GM12864 (cell line): ENCODE measurements around the gene ZBED3.
"Not testable (repeated sequence)": the region's sequence is repeated elsewhere in the genome, so short reads cannot be mapped to it uniquely, and the experiment has no call there.

Experiments
- DNase-seq: peaks from one replicate; pipeline ENCODE4 v3.0.0-alpha.2; 2011; ENCODE audit warnings: low read depth
- H3K4me3 ChIP-seq: 2 replicates; pipeline ENCODE4 v1.5.1; 2011; ENCODE audit warnings: mild to moderate bottlenecking, low read depth, low read length, control low read depth
- CTCF ChIP-seq: IDR thresholded peaks from 2 replicates; pipeline ENCODE4 v1.5.1; 2011; ENCODE audit warnings: low read depth, mild to moderate bottlenecking, moderate library complexity, low read length, control low read depth, inconsistent platforms; ENCODE audit errors: missing control alignments

The ZBED3 gene

DNA sequence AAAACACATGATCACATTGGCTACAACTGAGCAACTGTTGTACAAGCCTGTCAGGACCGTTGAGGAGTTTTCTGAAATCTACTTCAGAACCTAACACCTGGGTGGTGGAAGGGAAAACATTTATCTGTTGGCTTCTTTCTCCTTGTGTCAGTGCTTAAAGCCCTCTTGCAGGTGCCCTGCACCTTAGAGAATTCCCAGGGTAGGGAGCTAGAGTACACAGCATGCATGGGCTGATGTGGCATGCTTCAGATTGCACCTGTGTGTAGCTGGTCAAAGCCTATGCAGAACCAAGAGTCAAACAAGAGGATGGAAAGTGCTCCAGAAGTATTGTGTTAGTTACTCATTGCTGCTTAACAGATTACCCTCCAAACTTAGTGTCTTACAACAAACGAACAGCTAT lies 33.6 kb upstream of the ZBED3 start:
- no peak overlapping the region for H3K4me3 ChIP-seq
- DNase-seq = no peak
- no peak for TF ChIP-seq CTCF

DNA sequence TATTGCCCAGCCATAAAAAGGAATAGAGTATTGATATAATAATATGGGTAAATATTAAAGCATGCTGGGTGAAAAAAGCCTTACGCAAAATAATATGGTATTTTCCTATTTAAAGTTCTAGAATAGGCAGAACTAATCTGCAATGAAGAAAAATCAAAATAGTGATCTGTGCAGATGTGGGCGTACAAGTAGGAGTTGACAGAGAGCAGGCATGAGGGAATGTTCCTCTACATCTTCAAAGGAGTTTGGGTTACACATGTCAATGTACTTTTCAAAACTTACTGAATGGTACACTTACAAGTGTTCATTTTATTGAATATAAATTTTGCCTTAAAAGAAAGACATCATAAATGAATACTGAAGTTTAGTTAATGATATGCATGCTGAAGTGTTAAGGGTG lies 33.0 kb upstream of the ZBED3 start:
- TF ChIP-seq CTCF = no peak
- DNase-seq = no peak
- H3K4me3 ChIP-seq = no peak overlapping the region

- no peak for TF ChIP-seq CTCF
- DNase-seq = no peak
These were observed 30.1 kb upstream of the ZBED3 start for GRCh38 chr5:77117161-77117560.

GRCh38 chr5:77107035-77107434 lies 19.9 kb upstream of the ZBED3 start:
- DNase-seq, H3K4me3 ChIP-seq: not testable (repeated sequence)

More at GRCh38 chr5:77117161-77117560, 30.1 kb upstream of the ZBED3 start:
- no peak overlapping the region for H3K4me3 ChIP-seq

DNA sequence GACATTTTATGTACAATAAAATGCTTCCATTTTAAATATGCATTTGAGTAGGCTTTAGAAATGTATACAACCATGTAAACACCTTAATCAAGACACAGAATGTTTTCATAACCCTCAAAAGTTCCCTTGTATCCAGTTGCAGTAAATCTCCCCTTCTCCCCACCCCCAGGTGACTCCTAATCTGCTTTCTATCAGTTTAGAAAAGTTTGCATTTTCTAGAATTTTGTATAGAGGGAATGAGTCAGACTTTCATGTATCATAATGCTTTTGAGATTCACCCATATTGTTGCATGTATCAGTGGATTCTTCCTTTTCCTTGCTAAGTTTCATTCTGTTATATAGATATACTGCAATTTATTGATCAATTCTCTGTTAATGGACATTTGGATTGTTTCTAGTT lies 17.7 kb upstream of the ZBED3 start:
- no peak for TF ChIP-seq CTCF
- H3K4me3 ChIP-seq = no peak overlapping the region
- no peak for DNase-seq

GRCh38 chr5:77103457-77103856 lies 16.4 kb upstream of the ZBED3 start:
- H3K4me3 ChIP-seq = no peak overlapping the region
- no peak for TF ChIP-seq CTCF
- DNase-seq = no peak

DNA sequence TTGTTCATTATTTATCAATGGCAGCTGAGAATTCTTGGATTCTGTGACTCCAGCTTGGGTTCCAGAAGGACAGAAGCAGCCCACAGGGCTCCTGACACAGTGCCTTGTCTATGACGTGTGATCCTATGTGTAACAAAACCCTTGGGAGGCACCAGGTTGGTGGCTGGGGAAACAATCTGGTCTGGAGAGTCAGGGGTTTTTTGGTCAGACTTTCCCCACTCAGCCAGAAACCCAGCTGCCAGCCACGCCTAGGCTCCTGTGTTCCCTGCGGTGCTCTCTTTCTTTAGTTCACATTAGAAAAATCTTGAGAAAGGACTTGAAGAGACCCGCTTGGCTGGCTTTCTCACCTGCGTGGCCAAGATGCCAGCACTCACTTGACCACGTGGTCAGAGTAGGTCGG lies 15.5 kb upstream of the ZBED3 start:
- no peak for DNase-seq
- no peak overlapping the region for H3K4me3 ChIP-seq
- no peak for TF ChIP-seq CTCF

GRCh38 chr5:77101298-77101697 lies 14.2 kb upstream of the ZBED3 start:
- DNase-seq = no peak
- no peak for TF ChIP-seq CTCF
- H3K4me3 ChIP-seq = no peak overlapping the region
